CD8-positive, alpha-beta memory T cell (primary cell): ENCODE data around the gene TSHZ3. TPM values are rescaled to one million over a fixed set of nuclear protein-coding genes. Genes with fewer than 3 reads are reported as not detected.
A peak's percentile ranks its signal among the peaks of the same experiment; 100 is the strongest.

Experiments
- CTCF ChIA-PET: fragments of 350-600 bp; sonication (Branson Sonifier 250); formaldehyde crosslinking; loops from one replicate; lab custom pipeline; 2021; ENCODE audit warnings: antibody characterized with exemption; lab: Charles Lee
- POLR2A ChIA-PET: fragments of 350-600 bp; sonication (Branson Sonifier 250); formaldehyde crosslinking; loops from one replicate; lab custom pipeline; 2021; ENCODE audit warnings: antibody characterized with exemption; lab: Charles Lee
- DNase-seq, 5 donors: peaks; one replicate each; pipeline versions ENCODE4 v3.0.0 to v3.0.0-alpha.2; 2020 to 2022; ENCODE audit warnings: mixed read lengths in 1 of 5
- H3K27ac ChIP-seq: one replicate; pipeline ENCODE4 v1.7.0; 2013; ENCODE audit warnings: low read depth, mild to moderate bottlenecking, low read length, moderate library complexity
- H3K27me3 ChIP-seq: 2 replicates; pipeline ENCODE4 v1.7.0; 2013; ENCODE audit warnings: low read length, mild to moderate bottlenecking; ENCODE audit not compliant: insufficient read depth, poor library complexity, severe bottlenecking
- H3K36me3 ChIP-seq: 2 replicates; pipeline ENCODE4 v1.7.0; 2013; ENCODE audit warnings: mild to moderate bottlenecking, low read length, moderate library complexity; ENCODE audit not compliant: insufficient read depth
- H3K4me1 ChIP-seq: 2 replicates; pipeline ENCODE4 v1.7.0; 2013; ENCODE audit warnings: mild to moderate bottlenecking, low read length, moderate library complexity; ENCODE audit not compliant: insufficient read depth
- H3K4me3 ChIP-seq: 2 replicates; pipeline ENCODE4 v1.7.0; 2013; ENCODE audit warnings: mild to moderate bottlenecking, low read length
- H3K9me3 ChIP-seq: 2 replicates; pipeline ENCODE4 v1.7.0; 2013; ENCODE audit warnings: mild to moderate bottlenecking, low read length
- H3K27ac Mint-ChIP-seq, 8 donors: one replicate each; pipeline ENCODE4 v1.8.0; 2020 to 2021; ENCODE audit warnings: mixed read lengths in 8 of 8, mild to moderate bottlenecking in 6 of 8, inconsistent platforms in 3 of 8, moderate library complexity in 3 of 8
- H3K27me3 Mint-ChIP-seq, 2 donors: one replicate each; pipeline ENCODE4 v1.8.0; 2020 to 2021; ENCODE audit warnings: mixed read lengths in 2 of 2, mild to moderate bottlenecking in 1 of 2, moderate library complexity in 1 of 2
- H3K36me3 Mint-ChIP-seq, 3 donors: one replicate each; pipeline ENCODE4 v1.8.0; 2020 to 2021; ENCODE audit warnings: mixed read lengths in 3 of 3, inconsistent platforms in 1 of 3, mild to moderate bottlenecking in 1 of 3
- H3K4me1 Mint-ChIP-seq, 3 donors: one replicate each; pipeline ENCODE4 v1.8.0; 2020 to 2021; ENCODE audit warnings: mixed read lengths in 3 of 3, inconsistent platforms in 1 of 3, mild to moderate bottlenecking in 1 of 3
- H3K4me3 Mint-ChIP-seq, 7 donors: one replicate each; pipeline ENCODE4 v1.8.0; 2020 to 2021; ENCODE audit warnings: mixed read lengths in 7 of 7, mild to moderate bottlenecking in 6 of 7, moderate library complexity in 4 of 7, inconsistent platforms in 2 of 7
- H3K9me3 Mint-ChIP-seq, 5 donors: one replicate each; pipeline ENCODE4 v1.8.0; 2020 to 2022; ENCODE audit warnings: mixed read lengths in 5 of 5, mild to moderate bottlenecking in 3 of 5, moderate library complexity in 2 of 5, inconsistent platforms in 1 of 5
- polyA plus RNA-seq: library from polyadenylated mRNA; unstranded; fragments of 300-500 nt; fragmentation: Illumina TruSeq; gene quantifications from one replicate; pipeline ENCODE4 v1.2.3, GENCODE V29; 2021
- total RNA-seq, 2 experiments: library from RNA; stranded (reverse); gene quantifications; one replicate each; pipeline ENCODE4 v1.2.3, GENCODE V29; 2021

The TSHZ3 gene
- total and polyA plus RNA-seq, 3 experiments from 2014 or later, result 0.35 to 1.1 (median 0.38) TPM

DNA sequence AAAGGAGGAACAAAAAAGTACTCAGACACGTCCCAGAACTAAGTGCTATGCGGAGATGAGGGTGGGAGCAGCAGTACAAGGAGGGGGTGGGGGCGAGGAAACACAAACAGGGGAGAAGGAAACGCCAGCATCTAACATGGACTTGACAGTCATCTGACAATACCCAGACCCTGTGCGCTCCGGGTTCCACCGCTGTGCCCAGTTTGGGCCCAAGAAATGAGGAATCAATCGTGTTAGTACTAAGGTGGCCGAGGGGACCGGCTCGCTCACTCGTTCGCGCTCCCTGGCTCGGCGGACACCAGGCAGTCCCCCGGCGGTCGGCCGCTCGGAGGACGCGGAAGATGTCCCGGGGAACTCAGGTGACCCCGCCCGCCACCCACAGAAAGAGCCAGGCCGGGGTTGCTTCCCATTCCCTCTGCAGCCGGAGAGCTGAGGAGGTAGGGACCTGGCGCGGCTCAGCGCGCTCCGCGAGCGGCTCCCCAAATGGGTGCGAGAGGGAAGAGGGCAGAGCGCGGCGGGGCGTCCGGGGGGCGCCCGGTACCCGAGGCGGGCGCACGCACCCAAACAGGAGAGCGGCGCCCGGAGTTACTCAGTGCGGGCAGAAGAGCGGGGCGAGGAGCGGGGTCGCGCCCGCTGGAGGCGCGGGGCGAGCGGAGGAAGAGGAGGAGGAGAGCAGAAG lies 616 bp downstream of the TSHZ3 start:
- H3K4me3 Mint-ChIP-seq, result peak overlapping the region; percentile 75 to 92 (median 83)
- DNase-seq, result peak in 1 of 5 donors; percentile 20
- peaks cover 24 to 34% (median 27%) of the 10 kb centered on the region in 3 donors for H3K4me1 Mint-ChIP-seq
- peaks cover 55 to 73% of the 10 kb centered on the region in 2 donors for H3K27me3 Mint-ChIP-seq
- POLR2A ChIA-PET, result no interaction called here
- CTCF ChIA-PET, result no interaction called here
- H3K9me3 Mint-ChIP-seq, result no peaks in the 10 kb centered on the region
- Histone ChIP-seq H3K27ac (no peak overlapping the region), H3K27me3 (peaks cover 65% of the 10 kb centered on the region), H3K4me1 (peaks cover 13% of the 10 kb centered on the region), H3K36me3 (no peaks in the 10 kb centered on the region), H3K9me3 (no peaks in the 10 kb centered on the region), H3K4me3 (peak overlapping the region; percentile 49)
- H3K27ac Mint-ChIP-seq, result peak overlapping the region in 5 of 8 donors; percentile 17 to 72 (median 64)
- H3K36me3 Mint-ChIP-seq, result peaks cover 0 to 2% (median 0%) of the 10 kb centered on the region in 3 donors

DNA sequence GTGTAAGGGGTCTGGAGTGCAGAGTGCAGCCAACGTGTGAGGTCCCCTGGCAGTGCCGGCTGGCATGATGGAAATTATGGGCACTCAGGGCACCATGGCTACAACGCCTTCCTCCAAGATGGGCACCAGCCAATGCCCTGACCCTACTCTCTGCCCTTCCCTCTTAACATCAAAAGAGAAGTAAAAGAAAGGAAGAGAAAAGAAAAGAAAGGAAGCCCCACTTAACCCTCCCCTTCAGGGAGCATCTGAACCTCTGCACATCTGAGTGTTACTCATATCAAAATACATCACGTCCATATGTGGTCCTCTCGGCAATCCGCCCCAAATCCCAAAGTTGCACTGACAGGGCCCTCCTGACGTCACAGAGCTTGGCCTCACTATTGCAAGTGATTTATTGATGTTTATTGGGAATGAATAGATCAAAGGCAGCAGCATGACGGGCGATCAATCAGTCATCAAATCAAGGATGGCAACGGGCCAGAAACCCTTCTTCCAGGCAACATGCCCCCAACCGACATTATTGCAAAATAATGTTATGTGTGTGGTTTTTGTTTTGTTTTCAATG lies 1.3 kb downstream of the TSHZ3 start:
- peaks cover 61% of the 10 kb centered on the region for H3K27me3 ChIP-seq
- H3K4me3 ChIP-seq, result no peak overlapping the region
- Mint-ChIP-seq H3K9me3 (no peaks in the 10 kb centered on the region), H3K27ac (peak overlapping the region in 3 of 8 donors; percentile 17 to 72 (median 19)), H3K4me3 (peak overlapping the region; percentile 75 to 92 (median 83)), H3K36me3 (peaks cover 0 to 2% (median 0%) of the 10 kb centered on the region in 3 donors), H3K27me3 (peaks cover 53 to 71% of the 10 kb centered on the region in 2 donors), H3K4me1 (peaks cover 20 to 28% (median 21%) of the 10 kb centered on the region in 3 donors)
- POLR2A ChIA-PET, result no interaction called here
- H3K27ac ChIP-seq, result no peak overlapping the region
- H3K36me3 ChIP-seq, result no peaks in the 10 kb centered on the region
- CTCF ChIA-PET, result interaction anchor here (1.5 to 1.8 kb wide), 2 partner anchors 10 to 293 kb away, joined by 4 to 5 read pairs; no protein-coding TSS in a partner anchor
- H3K9me3 ChIP-seq, result no peaks in the 10 kb centered on the region
- peaks cover 13% of the 10 kb centered on the region for H3K4me1 ChIP-seq
- DNase-seq, result no peak

- Histone ChIP-seq H3K4me3 (no peak overlapping the region), H3K4me1 (peaks cover 13% of the 10 kb centered on the region), H3K36me3 (no peaks in the 10 kb centered on the region), H3K27ac (no peak overlapping the region), H3K27me3 (peaks cover 56% of the 10 kb centered on the region), H3K9me3 (no peaks in the 10 kb centered on the region)
- no peak for DNase-seq
- no peak overlapping the region for H3K27ac Mint-ChIP-seq
- H3K27me3 Mint-ChIP-seq, result peaks cover 51 to 69% of the 10 kb centered on the region in 2 donors
- peaks cover 16 to 22% (median 16%) of the 10 kb centered on the region in 3 donors for H3K4me1 Mint-ChIP-seq
- POLR2A ChIA-PET, result no interaction called here
- peak overlapping the region; percentile 52 to 92 (median 83) for H3K4me3 Mint-ChIP-seq
- CTCF ChIA-PET, result interaction anchor here (1.5 to 1.8 kb wide), 2 partner anchors 9 to 293 kb away, joined by 4 to 5 read pairs; no protein-coding TSS in a partner anchor
- H3K9me3 Mint-ChIP-seq, result no peaks in the 10 kb centered on the region
- peaks cover 0 to 2% (median 0%) of the 10 kb centered on the region in 3 donors for H3K36me3 Mint-ChIP-seq
Observed at GRCh38 chr19:31347354-31347753, 1.9 kb downstream of the TSHZ3 start.

GRCh38 chr19:31346184-31347059 lies 2.8 kb downstream of the TSHZ3 start:
- Mint-ChIP-seq H3K4me3 (peak overlapping the region in 1 of 7 donors; percentile 70), H3K9me3 (no peaks in the 10 kb centered on the region), H3K27me3 (peaks cover 45 to 68% of the 10 kb centered on the region in 2 donors), H3K4me1 (peaks cover 13 to 18% (median 15%) of the 10 kb centered on the region in 3 donors), H3K36me3 (peaks cover 0 to 2% (median 0%) of the 10 kb centered on the region in 3 donors), H3K27ac (no peak overlapping the region)
- peaks cover 16% of the 10 kb centered on the region for H3K4me1 ChIP-seq
- H3K27ac ChIP-seq, result no peak overlapping the region
- H3K9me3 ChIP-seq, result no peaks in the 10 kb centered on the region
- no peak overlapping the region for H3K4me3 ChIP-seq
- POLR2A ChIA-PET, result no interaction called here
- H3K36me3 ChIP-seq, result no peaks in the 10 kb centered on the region
- CTCF ChIA-PET, result interaction anchor here (1.3 to 1.8 kb wide), 3 partner anchors 8 to 292 kb away, joined by 3 to 5 read pairs (median 4); no protein-coding TSS in a partner anchor
- peaks cover 51% of the 10 kb centered on the region for H3K27me3 ChIP-seq
- no peak for DNase-seq

DNA sequence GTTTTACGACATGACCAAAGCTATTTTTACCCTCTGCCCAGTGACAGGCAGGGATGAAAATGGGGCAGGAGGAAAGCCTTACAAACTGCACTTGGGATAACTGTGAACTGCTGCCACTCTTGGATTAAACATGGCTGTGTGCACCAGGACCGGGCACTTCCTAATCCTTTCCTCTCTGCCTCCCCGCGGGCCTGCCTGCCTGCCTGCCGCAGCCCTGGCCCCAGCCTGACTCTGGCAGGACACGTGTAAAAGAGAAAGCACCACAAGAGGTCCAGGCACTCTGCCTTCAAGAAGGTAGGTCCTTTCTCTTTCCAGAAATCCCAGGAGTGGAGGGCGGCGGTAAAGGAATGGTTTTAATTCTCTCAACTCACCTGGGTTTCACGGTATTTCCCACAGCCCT lies 4.8 kb downstream of the TSHZ3 start:
- H3K27ac Mint-ChIP-seq, result peak overlapping the region in 1 of 8 donors; percentile 38
- no peaks in the 10 kb centered on the region for H3K36me3 ChIP-seq
- ChIA-PET CTCF (no interaction called here), POLR2A (no interaction called here)
- H3K9me3 Mint-ChIP-seq, result peaks cover 0 to 3% (median 0%) of the 10 kb centered on the region in 5 donors
- peaks cover 50% of the 10 kb centered on the region for H3K27me3 ChIP-seq
- no peaks in the 10 kb centered on the region for H3K36me3 Mint-ChIP-seq
- no peaks in the 10 kb centered on the region for H3K9me3 ChIP-seq
- DNase-seq, result no peak
- no peak overlapping the region for H3K4me3 ChIP-seq
- peak overlapping the region in 1 of 7 donors; percentile 9 for H3K4me3 Mint-ChIP-seq
- H3K27me3 Mint-ChIP-seq, result peaks cover 51 to 68% of the 10 kb centered on the region in 2 donors
- peaks cover 29 to 34% (median 33%) of the 10 kb centered on the region in 3 donors for H3K4me1 Mint-ChIP-seq
- peaks cover 35% of the 10 kb centered on the region for H3K4me1 ChIP-seq
- H3K27ac ChIP-seq, result no peak overlapping the region

DNA sequence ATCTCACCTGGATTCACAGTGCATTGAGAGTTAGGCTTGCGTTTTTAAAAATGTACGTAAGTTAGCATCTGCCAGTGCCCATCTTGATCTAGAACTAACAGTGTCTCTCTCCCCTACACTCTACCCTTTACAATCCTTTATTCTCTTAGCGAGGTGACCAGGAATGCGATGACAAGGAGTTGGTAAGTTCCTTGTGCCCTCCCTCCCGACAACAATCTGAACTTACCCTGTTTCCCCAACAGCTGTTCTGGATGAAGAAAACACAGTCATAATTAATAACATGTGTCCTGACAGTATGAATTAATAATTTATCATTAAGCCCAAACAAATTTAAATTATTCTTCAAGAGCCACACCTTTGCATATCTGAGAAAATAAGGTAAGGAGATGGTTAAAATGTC lies 6.3 kb downstream of the TSHZ3 start:
- Mint-ChIP-seq H3K27me3 (peaks cover 56 to 74% of the 10 kb centered on the region in 2 donors), H3K36me3 (no peaks in the 10 kb centered on the region), H3K27ac (peak overlapping the region in 1 of 8 donors; percentile 29), H3K4me3 (no peak overlapping the region), H3K9me3 (peaks cover 0 to 3% (median 0%) of the 10 kb centered on the region in 5 donors), H3K4me1 (peaks cover 33 to 40% (median 38%) of the 10 kb centered on the region in 3 donors)
- Histone ChIP-seq H3K36me3 (no peaks in the 10 kb centered on the region), H3K9me3 (no peaks in the 10 kb centered on the region), H3K4me1 (peaks cover 30% of the 10 kb centered on the region), H3K4me3 (no peak overlapping the region), H3K27ac (no peak overlapping the region), H3K27me3 (peaks cover 44% of the 10 kb centered on the region)
- ChIA-PET CTCF (no interaction called here), POLR2A (no interaction called here)
- no peak for DNase-seq
